Endothelial cell of umbilical vein (primary cell): Measurements from ENCODE around the gene HEMGN. TPM values are rescaled to one million over a fixed set of nuclear protein-coding genes. Genes with fewer than 3 reads are reported as not detected.

Experiments
- BruUV-seq: library from RNA; stranded (reverse); fragments of 400-500 nt; replicated peaks from 2 replicates; lab custom pipeline; 2021; lab: Mats Ljungman, UMichigan
- CTCF ChIA-PET: fragments of 300-600, 350-600 bp; sonication (Branson Sonifier 250); formaldehyde crosslinking; loops from one replicate; lab custom pipeline; 2021; ENCODE audit warnings: antibody characterized with exemption, inconsistent platforms; lab: Charles Lee
- POLR2A ChIA-PET: fragments of 300-600, 350-600 bp; sonication (Branson Sonifier 250); formaldehyde crosslinking; loops from one replicate; lab custom pipeline; 2021; ENCODE audit warnings: antibody characterized with exemption, inconsistent platforms; lab: Charles Lee
- DNase-seq: peaks from one replicate; pipeline ENCODE4 v3.0.0-alpha.2; 2011; ENCODE audit warnings: low read depth, low spot score
- FAIRE-seq: peaks from 2 replicates; lab custom pipeline; 2011; peaks lifted over from hg19 to GRCh38; lab: Jason Lieb, UNC
- H2AFZ ChIP-seq: 2 replicates; pipeline ENCODE4 v1.6.0; 2012; ENCODE audit warnings: low read depth, low read length, control low read depth, inconsistent platforms
- H3K27ac ChIP-seq: 2 replicates; pipeline ENCODE4 v1.5.1; 2011; ENCODE audit warnings: low read depth, mild to moderate bottlenecking, control low read depth, low read length, moderate library complexity; ENCODE audit not compliant: insufficient read depth
- H3K27me3 ChIP-seq, 2 experiments: 2 replicates each; pipeline versions ENCODE4 v1.6.0 to v1.6.1; 2011; ENCODE audit warnings: low read length in 2 of 2, mixed read lengths in 1 of 2; ENCODE audit not compliant: control insufficient read depth in 2 of 2, insufficient read depth in 2 of 2
- H3K36me3 ChIP-seq, 2 experiments: 2 replicates in 1 of 2; 3 replicates in 1 of 2; pipeline ENCODE4 v1.5.1; 2011; ENCODE audit warnings: low read length in 2 of 2, mild to moderate bottlenecking in 1 of 2, moderate library complexity in 1 of 2; ENCODE audit not compliant: control insufficient read depth in 2 of 2, insufficient read depth in 2 of 2; ENCODE audit errors: extremely low read depth in 1 of 2
- H3K4me1 ChIP-seq: 3 replicates; pipeline ENCODE4 v1.5.1; 2011; ENCODE audit warnings: mild to moderate bottlenecking, low read length; ENCODE audit not compliant: control insufficient read depth, insufficient read depth; ENCODE audit errors: extremely low read depth
- H3K4me2 ChIP-seq: 2 replicates; pipeline ENCODE4 v1.6.1; 2011; ENCODE audit warnings: low read length, control low read depth, mixed read lengths; ENCODE audit not compliant: insufficient read depth
- H3K4me3 ChIP-seq, 3 experiments: fragments of 200-600 bp in 1 of 3; sonication (generic), shearing (Covaris generic) in 1 of 3; replicated peaks in 1 of 3; 2 replicates each; pipeline ENCODE4 v1.5.1; 2011 to 2016; ENCODE audit warnings: control low read depth in 3 of 3, low read length in 3 of 3, mild to moderate bottlenecking in 2 of 3, inconsistent platforms in 1 of 3, low read depth in 1 of 3, moderate library complexity in 1 of 3; ENCODE audit not compliant: insufficient read depth in 1 of 3
- H3K79me2 ChIP-seq: 2 replicates; pipeline ENCODE4 v1.6.0; 2012; ENCODE audit warnings: low read length, inconsistent platforms; ENCODE audit not compliant: control insufficient read depth, insufficient read depth
- H3K9ac ChIP-seq: replicated peaks from 2 replicates; pipeline ENCODE3; 2011; ENCODE audit warnings: low read length, control low read depth; ENCODE audit not compliant: insufficient read depth; ENCODE audit errors: extremely low read depth
- H3K9me1 ChIP-seq: replicated peaks from 3 replicates; pipeline ENCODE4 v1.6.0; 2011; ENCODE audit warnings: mild to moderate bottlenecking, low read length; ENCODE audit not compliant: control insufficient read depth, insufficient read depth; ENCODE audit errors: extremely low read depth
- H3K9me3 ChIP-seq: replicated peaks from 2 replicates; pipeline ENCODE4 v1.5.1; 2012; ENCODE audit warnings: low read length, inconsistent platforms; ENCODE audit not compliant: control insufficient read depth, insufficient read depth
- H4K20me1 ChIP-seq: replicated peaks from 2 replicates; pipeline ENCODE3; 2011; ENCODE audit warnings: mild to moderate bottlenecking, low read length; ENCODE audit not compliant: control insufficient read depth, insufficient read depth; ENCODE audit errors: extremely low read depth
- EZH2 ChIP-seq: IDR thresholded peaks from 2 replicates; pipeline ENCODE4 v1.6.1; 2012; ENCODE audit warnings: borderline replicate concordance, low read depth, mild to moderate bottlenecking, moderate library complexity, low read length, inconsistent platforms; ENCODE audit not compliant: severe bottlenecking
- FOS ChIP-seq: IDR thresholded peaks from 2 replicates; pipeline ENCODE4 v1.6.1; 2011; ENCODE audit warnings: mild to moderate bottlenecking, low read length, moderate library complexity, borderline replicate concordance; ENCODE audit not compliant: insufficient read depth
- GATA2 ChIP-seq: IDR thresholded peaks from 2 replicates; pipeline ENCODE4 v1.7.0; 2011; ENCODE audit warnings: low read depth, mild to moderate bottlenecking, moderate library complexity, mixed read lengths, low read length; ENCODE audit not compliant: insufficient read length, insufficient read depth
- JUN ChIP-seq: IDR thresholded peaks from 2 replicates; pipeline ENCODE4 v1.6.1; 2011; ENCODE audit warnings: borderline replicate concordance, low read depth; ENCODE audit not compliant: insufficient read length, insufficient read depth
- MYC ChIP-seq: IDR thresholded peaks from one replicate; pipeline ENCODE4 v1.6.1; 2011; ENCODE audit warnings: mild to moderate bottlenecking, low read depth, low read length
- POLR2A ChIP-seq: IDR thresholded peaks from 2 replicates; pipeline ENCODE4 v1.6.1; 2012; ENCODE audit warnings: low read depth, mild to moderate bottlenecking, control low read depth, low read length
- POLR2AphosphoS5 ChIP-seq: IDR thresholded peaks from 2 replicates; pipeline ENCODE4 v1.6.1; 2012; ENCODE audit warnings: low read depth, mild to moderate bottlenecking, control low read depth, low read length, moderate library complexity; ENCODE audit not compliant: insufficient read depth
- dilution Hi-C: fragments of 300-500 bp; cut with MboI; formaldehyde crosslinking; loops from one replicate; pipeline ENCODE4 v1.15.0; 2019; ENCODE audit warnings: low sequenced_read_pairs; ENCODE audit not compliant: extremely low pct_ligation_motif_present
- intact Hi-C: fragments of 100-400 bp; cut with micrococcal nuclease; formaldehyde crosslinking; loops from one replicate; pipeline ENCODE4 v1.10.0; 2022
- polyA plus RNA-seq, 4 experiments: library from polyadenylated mRNA; depleted of rRNA in 3 of 4; stranded (reverse) in 3 of 4; unstranded in 1 of 4; fragments of >200 nt; gene quantifications; 2 replicates each; pipeline versions ENCODE4 v1.2.1 to v1.2.3, GENCODE V29; 2011 to 2012; ENCODE audit warnings: missing spikeins in 1 of 4
- total RNA-seq: library from RNA; stranded (reverse); gene quantifications from 2 replicates; pipeline ENCODE4 v1.2.3, GENCODE V29; 2021
- TF ChIP-seq, protein P1 (sequence below), 2 donors: IDR thresholded peaks; 1 replicate in 1 of 2; 2 replicates in 1 of 2; pipeline ENCODE4 v1.5.1; 2011; ENCODE audit warnings: low read length in 2 of 2, mild to moderate bottlenecking in 2 of 2, moderate library complexity in 2 of 2, control low read depth in 1 of 2, inconsistent platforms in 1 of 2, low read depth in 1 of 2; ENCODE audit not compliant: insufficient read depth in 1 of 2; ENCODE audit errors: extremely low read depth in 1 of 2
- TF ChIP-seq, protein P2 (sequence below): IDR thresholded peaks from 2 replicates; pipeline ENCODE4 v1.6.1; 2011; ENCODE audit not compliant: insufficient read depth, insufficient read length

Gene HEMGN
- total and polyA plus RNA-seq, 2 donors (not counting 3 experiments of a cell fraction or from before 2014, with no cell fraction given) = not detected

DNA sequence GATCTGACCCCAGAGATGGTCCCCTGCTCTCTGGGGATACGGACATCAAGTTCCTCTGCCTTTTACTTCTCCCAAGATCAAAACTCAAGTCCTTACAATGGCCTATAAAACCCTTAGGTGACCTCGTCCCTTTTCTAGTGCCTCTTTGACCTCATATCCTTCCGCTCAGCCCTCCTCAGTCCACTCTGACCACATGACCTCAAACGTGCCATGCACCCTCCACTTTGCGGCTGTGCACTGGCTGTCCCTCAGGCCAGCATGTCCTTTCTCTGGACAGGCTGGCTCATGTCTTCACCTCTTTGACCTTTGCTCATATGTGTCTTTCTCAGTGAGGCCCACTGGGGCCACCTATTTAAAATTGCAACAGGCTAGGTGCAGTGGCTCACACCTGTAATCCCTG, 30.3 kb downstream of the HEMGN start:
- H3K4me1 ChIP-seq = peaks cover 7% of the 10 kb centered on the region
- H3K36me3 ChIP-seq = peaks cover 3 to 6% of the 10 kb centered on the region in 2 experiments
- no peak for DNase-seq
- no peaks in the 10 kb centered on the region for H3K9me3 ChIP-seq
- no peak overlapping the region for H3K9ac ChIP-seq
- no peaks in the 10 kb centered on the region for H3K27me3 ChIP-seq
- TF ChIP-seq, protein P1, sequence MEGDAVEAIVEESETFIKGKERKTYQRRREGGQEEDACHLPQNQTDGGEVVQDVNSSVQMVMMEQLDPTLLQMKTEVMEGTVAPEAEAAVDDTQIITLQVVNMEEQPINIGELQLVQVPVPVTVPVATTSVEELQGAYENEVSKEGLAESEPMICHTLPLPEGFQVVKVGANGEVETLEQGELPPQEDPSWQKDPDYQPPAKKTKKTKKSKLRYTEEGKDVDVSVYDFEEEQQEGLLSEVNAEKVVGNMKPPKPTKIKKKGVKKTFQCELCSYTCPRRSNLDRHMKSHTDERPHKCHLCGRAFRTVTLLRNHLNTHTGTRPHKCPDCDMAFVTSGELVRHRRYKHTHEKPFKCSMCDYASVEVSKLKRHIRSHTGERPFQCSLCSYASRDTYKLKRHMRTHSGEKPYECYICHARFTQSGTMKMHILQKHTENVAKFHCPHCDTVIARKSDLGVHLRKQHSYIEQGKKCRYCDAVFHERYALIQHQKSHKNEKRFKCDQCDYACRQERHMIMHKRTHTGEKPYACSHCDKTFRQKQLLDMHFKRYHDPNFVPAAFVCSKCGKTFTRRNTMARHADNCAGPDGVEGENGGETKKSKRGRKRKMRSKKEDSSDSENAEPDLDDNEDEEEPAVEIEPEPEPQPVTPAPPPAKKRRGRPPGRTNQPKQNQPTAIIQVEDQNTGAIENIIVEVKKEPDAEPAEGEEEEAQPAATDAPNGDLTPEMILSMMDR (IDR thresholded peaks at IDR 0.05; ENCODE audit: extremely low read depth in 1 of 2, insufficient read depth in 1 of 2, low read depth in 1 of 2, low read length in 2 of 2) = no peak
- TF ChIP-seq POLR2A = no peak
- TF ChIP-seq MYC = no peak
- TF ChIP-seq EZH2 = no peak
- TF ChIP-seq FOS = no peak
- TF ChIP-seq GATA2 = no peak
- no peak for TF ChIP-seq JUN
- TF ChIP-seq, protein P2, sequence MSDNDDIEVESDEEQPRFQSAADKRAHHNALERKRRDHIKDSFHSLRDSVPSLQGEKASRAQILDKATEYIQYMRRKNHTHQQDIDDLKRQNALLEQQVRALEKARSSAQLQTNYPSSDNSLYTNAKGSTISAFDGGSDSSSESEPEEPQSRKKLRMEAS = no peak
- no peak for TF ChIP-seq POLR2AphosphoS5
- ChIA-PET POLR2A (no interaction called here), CTCF (no interaction called here)
- H3K4me2 ChIP-seq = no peak overlapping the region
- BruUV-seq = no TSS peak
- no peak overlapping the region for H2AFZ ChIP-seq
- intact Hi-C loops = no loop called here
- FAIRE-seq = no peak
- H3K4me3 ChIP-seq = no peak overlapping the region
- H3K27ac ChIP-seq = no peak overlapping the region
- no peaks in the 10 kb centered on the region for H3K9me1 ChIP-seq
- H4K20me1 ChIP-seq = no peaks in the 10 kb centered on the region
- no peaks in the 10 kb centered on the region for H3K79me2 ChIP-seq
- dilution Hi-C loops = no loop called here
